ENCODE results near the gene ZNF324.

The ZNF324 gene

DNA sequence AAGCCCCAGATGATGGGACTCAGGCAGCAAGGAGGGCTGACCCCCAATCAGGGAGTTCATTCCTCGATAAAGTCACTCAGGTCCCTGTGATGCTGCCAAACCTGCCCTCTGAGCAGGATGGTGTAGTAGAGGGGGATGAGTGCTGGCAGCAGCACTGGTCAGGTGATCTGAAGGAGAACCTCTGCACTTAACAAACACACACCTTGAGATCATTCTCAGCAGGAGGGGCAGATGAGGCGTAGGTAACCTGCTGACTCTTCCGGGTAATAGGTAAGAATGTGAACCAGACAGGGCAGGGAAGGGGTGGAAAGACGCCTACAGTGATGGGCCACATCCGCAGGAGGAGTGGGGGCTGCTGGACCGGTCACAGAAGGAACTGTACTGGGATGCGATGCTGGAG is 12.4 kb downstream of the ZNF324 start:
- no peak for TF ChIP-seq SPI1 (IDR thresholded peaks at IDR 0.05; ENCODE audit: borderline replicate concordance, low read depth)
- no peak for TF ChIP-seq GABPA (IDR thresholded peaks at IDR 0.05; ENCODE audit: low read depth)
- TF ChIP-seq, protein P1, sequence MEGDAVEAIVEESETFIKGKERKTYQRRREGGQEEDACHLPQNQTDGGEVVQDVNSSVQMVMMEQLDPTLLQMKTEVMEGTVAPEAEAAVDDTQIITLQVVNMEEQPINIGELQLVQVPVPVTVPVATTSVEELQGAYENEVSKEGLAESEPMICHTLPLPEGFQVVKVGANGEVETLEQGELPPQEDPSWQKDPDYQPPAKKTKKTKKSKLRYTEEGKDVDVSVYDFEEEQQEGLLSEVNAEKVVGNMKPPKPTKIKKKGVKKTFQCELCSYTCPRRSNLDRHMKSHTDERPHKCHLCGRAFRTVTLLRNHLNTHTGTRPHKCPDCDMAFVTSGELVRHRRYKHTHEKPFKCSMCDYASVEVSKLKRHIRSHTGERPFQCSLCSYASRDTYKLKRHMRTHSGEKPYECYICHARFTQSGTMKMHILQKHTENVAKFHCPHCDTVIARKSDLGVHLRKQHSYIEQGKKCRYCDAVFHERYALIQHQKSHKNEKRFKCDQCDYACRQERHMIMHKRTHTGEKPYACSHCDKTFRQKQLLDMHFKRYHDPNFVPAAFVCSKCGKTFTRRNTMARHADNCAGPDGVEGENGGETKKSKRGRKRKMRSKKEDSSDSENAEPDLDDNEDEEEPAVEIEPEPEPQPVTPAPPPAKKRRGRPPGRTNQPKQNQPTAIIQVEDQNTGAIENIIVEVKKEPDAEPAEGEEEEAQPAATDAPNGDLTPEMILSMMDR (IDR thresholded peaks at IDR 0.05; ENCODE audit: insufficient read depth, low read length): no peak
- TF ChIP-seq, protein P2, sequence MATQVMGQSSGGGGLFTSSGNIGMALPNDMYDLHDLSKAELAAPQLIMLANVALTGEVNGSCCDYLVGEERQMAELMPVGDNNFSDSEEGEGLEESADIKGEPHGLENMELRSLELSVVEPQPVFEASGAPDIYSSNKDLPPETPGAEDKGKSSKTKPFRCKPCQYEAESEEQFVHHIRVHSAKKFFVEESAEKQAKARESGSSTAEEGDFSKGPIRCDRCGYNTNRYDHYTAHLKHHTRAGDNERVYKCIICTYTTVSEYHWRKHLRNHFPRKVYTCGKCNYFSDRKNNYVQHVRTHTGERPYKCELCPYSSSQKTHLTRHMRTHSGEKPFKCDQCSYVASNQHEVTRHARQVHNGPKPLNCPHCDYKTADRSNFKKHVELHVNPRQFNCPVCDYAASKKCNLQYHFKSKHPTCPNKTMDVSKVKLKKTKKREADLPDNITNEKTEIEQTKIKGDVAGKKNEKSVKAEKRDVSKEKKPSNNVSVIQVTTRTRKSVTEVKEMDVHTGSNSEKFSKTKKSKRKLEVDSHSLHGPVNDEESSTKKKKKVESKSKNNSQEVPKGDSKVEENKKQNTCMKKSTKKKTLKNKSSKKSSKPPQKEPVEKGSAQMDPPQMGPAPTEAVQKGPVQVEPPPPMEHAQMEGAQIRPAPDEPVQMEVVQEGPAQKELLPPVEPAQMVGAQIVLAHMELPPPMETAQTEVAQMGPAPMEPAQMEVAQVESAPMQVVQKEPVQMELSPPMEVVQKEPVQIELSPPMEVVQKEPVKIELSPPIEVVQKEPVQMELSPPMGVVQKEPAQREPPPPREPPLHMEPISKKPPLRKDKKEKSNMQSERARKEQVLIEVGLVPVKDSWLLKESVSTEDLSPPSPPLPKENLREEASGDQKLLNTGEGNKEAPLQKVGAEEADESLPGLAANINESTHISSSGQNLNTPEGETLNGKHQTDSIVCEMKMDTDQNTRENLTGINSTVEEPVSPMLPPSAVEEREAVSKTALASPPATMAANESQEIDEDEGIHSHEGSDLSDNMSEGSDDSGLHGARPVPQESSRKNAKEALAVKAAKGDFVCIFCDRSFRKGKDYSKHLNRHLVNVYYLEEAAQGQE (IDR thresholded peaks at IDR 0.05; ENCODE audit: insufficient replicate concordance, low read depth): no peak
- no peak for TF ChIP-seq POLR2AphosphoS5 (IDR thresholded peaks at IDR 0.05; ENCODE audit: low read depth)
- Histone ChIP-seq H3K27me3 (ENCODE audit: insufficient read depth, poor library complexity, severe bottlenecking) (no peaks in the 10 kb centered on the region), H3K4me3 (replicated peaks; ENCODE audit: insufficient read depth, low read length) (no peak overlapping the region), H3K27ac (replicated peaks) (no peak overlapping the region)
- no peak for DNase-seq (ENCODE audit: low read depth in 1 of 2, low spot score in 1 of 2)

DNA sequence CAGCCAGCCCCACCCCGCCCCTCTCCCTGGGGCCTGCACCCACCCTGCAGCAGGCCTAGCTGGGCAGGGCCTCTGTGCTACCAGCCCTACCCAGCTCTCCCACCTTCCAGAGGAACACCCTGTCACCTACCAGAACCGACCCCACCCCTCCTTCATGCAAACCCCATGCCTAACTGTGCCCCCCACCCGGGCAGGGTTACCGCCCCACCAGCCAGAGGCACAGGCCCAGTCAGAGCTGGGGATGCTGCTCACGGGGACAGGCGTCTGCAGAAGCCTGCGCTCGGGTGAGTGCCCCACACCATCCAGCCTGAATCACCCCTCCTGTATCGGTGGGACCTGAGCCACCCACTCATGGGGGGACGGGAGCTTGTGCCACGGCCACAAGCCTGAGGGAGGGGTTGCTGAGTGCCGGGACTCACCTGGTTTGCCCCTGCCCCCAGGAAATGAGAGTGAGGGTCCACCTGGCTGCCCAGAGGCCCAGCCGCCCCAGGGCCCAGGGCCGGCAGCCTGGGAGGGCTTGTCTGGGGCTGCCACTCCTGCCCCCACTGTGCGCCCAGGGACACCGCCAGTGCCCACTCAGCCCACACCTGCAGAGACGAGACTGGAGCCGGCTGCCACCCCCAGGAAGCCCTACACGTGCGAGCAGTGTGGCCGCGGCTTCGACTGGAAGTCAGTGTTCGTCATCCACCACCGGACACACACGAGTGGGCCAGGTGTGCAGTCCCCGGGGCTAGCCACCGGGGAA is 13.0 kb downstream of the ZNF324 start:
- no peak for DNase-seq (ENCODE audit: low read depth in 1 of 2, low spot score in 1 of 2)
- Histone ChIP-seq H3K27ac (replicated peaks) (no peak overlapping the region), H3K27me3 (ENCODE audit: insufficient read depth, poor library complexity, severe bottlenecking) (no peaks in the 10 kb centered on the region), H3K4me3 (replicated peaks; ENCODE audit: insufficient read depth, low read length) (no peak overlapping the region)
- no peak for TF ChIP-seq GABPA (IDR thresholded peaks at IDR 0.05; ENCODE audit: low read depth)
- TF ChIP-seq, protein P1 (IDR thresholded peaks at IDR 0.05; ENCODE audit: insufficient read depth, low read length): no peak
- TF ChIP-seq SPI1 (IDR thresholded peaks at IDR 0.05; ENCODE audit: borderline replicate concordance, low read depth): no peak
- TF ChIP-seq, protein P2 (IDR thresholded peaks at IDR 0.05; ENCODE audit: insufficient replicate concordance, low read depth): no peak
- TF ChIP-seq POLR2AphosphoS5 (IDR thresholded peaks at IDR 0.05; ENCODE audit: low read depth): no peak

DNA sequence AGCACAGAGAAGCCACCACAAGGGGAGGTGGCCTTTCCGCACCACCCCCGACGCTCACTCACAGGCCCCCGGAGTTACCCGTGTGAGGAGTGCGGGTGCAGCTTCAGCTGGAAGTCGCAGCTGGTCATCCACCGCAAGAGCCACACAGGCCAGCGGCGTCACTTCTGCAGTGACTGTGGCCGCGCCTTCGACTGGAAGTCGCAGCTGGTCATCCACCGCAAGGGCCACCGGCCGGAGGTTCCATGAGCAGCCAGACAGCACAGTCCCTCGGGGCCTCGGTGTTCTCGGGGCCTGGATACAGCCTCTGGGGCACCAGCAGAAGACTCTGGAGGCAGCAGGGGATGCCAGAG is 13.6 kb downstream of the ZNF324 start:
- no peak overlapping the region for H3K27ac ChIP-seq (replicated peaks)
- TF ChIP-seq SPI1 (IDR thresholded peaks at IDR 0.05; ENCODE audit: borderline replicate concordance, low read depth): no peak
- TF ChIP-seq, protein P2 (IDR thresholded peaks at IDR 0.05; ENCODE audit: insufficient replicate concordance, low read depth): no peak
- TF ChIP-seq, protein P1 (IDR thresholded peaks at IDR 0.05; ENCODE audit: insufficient read depth, low read length): no peak
- H3K27me3 ChIP-seq (ENCODE audit: insufficient read depth, poor library complexity, severe bottlenecking): no peaks in the 10 kb centered on the region
- DNase-seq (ENCODE audit: low read depth in 1 of 2, low spot score in 1 of 2): no peak
- H3K4me3 ChIP-seq (replicated peaks; ENCODE audit: insufficient read depth, low read length): no peak overlapping the region

All from HL-60 (cell line).